GM12874 (cell line): Measurements from ENCODE around the gene COA1.

Source experiments
- CTCF ChIP-seq: IDR thresholded peaks from 2 replicates; pipeline ENCODE4 v1.5.1; 2011; ENCODE audit warnings: low read depth, mild to moderate bottlenecking, control low read depth, low read length, moderate library complexity; ENCODE audit not compliant: insufficient read depth

COA1 gene

GRCh38 chr7:43647673-43648472, 81.5 kb downstream of the COA1 start:
- no peak for TF ChIP-seq CTCF

GRCh38 chr7:43647339-43647672, 82.0 kb downstream of the COA1 start:
- TF ChIP-seq CTCF = no peak

- TF ChIP-seq CTCF = no peak
Observed at GRCh38 chr7:43646603-43647338, 82.6 kb downstream of the COA1 start.

- no peak for TF ChIP-seq CTCF
Observed at GRCh38 chr7:43645699-43646226, 83.6 kb downstream of the COA1 start.

- no peak for TF ChIP-seq CTCF
Observed at GRCh38 chr7:43643846-43644245, 85.5 kb downstream of the COA1 start.

GRCh38 chr7:43642897-43643630, 86.3 kb downstream of the COA1 start:
- TF ChIP-seq CTCF = no peak

GRCh38 chr7:43640679-43641078, 88.6 kb downstream of the COA1 start:
- no peak for TF ChIP-seq CTCF
